ENCODE measurements around the gene QSER1.

Gene QSER1

DNA sequence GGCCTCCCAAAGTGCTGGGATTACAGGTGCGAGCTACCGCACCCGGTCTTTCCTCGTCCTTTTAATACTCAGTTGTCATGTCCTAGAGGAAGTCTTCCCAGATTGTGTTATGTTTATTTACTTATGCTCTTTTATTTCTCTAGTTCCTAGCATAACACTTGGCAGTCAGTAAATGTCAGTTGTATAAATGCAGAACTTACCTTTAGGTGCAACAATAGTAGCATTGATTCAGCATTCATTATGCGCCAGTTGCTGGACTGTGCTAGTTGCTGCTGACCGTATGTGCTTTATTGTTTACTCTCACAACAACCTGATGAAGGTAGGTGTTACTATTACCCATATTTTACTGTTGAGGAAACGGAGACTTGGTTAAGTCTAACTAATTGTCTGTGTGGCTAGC is 20.8 kb downstream of the QSER1 start:
- TF ChIP-seq, protein P1, sequence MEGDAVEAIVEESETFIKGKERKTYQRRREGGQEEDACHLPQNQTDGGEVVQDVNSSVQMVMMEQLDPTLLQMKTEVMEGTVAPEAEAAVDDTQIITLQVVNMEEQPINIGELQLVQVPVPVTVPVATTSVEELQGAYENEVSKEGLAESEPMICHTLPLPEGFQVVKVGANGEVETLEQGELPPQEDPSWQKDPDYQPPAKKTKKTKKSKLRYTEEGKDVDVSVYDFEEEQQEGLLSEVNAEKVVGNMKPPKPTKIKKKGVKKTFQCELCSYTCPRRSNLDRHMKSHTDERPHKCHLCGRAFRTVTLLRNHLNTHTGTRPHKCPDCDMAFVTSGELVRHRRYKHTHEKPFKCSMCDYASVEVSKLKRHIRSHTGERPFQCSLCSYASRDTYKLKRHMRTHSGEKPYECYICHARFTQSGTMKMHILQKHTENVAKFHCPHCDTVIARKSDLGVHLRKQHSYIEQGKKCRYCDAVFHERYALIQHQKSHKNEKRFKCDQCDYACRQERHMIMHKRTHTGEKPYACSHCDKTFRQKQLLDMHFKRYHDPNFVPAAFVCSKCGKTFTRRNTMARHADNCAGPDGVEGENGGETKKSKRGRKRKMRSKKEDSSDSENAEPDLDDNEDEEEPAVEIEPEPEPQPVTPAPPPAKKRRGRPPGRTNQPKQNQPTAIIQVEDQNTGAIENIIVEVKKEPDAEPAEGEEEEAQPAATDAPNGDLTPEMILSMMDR (IDR thresholded peaks at IDR 0.05; ENCODE audit: control insufficient read depth, extremely low read depth, insufficient read depth), result no peak
- no peak overlapping the region for H3K4me3 ChIP-seq (ENCODE audit: low read depth, low read length)
- peak; percentile 80 for DNase-seq (ENCODE audit: low read depth)

DNA sequence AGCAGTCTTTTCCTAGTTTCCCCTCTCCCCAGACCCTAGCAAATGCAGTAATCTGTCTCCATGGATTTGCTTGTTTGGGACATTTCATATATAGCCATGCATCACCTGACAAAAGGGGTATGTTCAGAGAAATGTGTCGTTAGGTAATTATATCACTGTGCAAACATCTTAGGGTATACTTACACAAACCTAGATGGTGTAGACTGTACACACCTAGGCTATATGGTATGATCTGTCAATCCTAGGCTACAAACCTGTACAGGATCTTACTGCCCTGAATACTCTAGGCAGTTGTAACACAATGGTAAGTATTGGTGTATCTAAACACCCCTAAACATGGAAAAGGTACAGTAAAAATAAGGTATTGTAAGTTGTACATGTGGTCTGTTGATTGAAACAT is 23.8 kb downstream of the QSER1 start:
- DNase-seq (ENCODE audit: low read depth), result no peak
- H3K4me3 ChIP-seq (ENCODE audit: low read depth, low read length), result no peak overlapping the region
- TF ChIP-seq, protein P1 (IDR thresholded peaks at IDR 0.05; ENCODE audit: control insufficient read depth, extremely low read depth, insufficient read depth), result no peak

DNA sequence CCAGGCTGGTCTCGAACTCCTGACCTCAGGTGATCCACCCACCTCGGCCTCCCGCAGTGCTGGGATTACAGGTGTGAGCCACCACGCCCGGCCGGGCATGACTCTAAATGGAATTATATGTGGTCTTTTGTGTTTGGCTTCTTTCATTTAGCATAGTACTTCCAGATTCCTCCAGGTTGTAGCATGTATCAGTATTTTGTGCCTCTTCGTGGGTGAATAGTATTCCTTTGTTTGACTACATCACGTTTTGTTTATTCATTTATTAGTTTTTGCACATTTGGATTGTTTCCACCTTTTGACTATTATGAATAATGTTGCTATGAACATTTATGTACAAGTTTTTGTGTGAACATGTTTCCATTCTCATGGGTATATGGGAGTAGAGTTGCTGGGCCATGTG is 24.4 kb downstream of the QSER1 start:
- no peak overlapping the region for H3K4me3 ChIP-seq (ENCODE audit: low read depth, low read length)
- TF ChIP-seq, protein P1 (IDR thresholded peaks at IDR 0.05; ENCODE audit: control insufficient read depth, extremely low read depth, insufficient read depth), result no peak

GRCh38 chr11:32918427-32918826 is 25.8 kb downstream of the QSER1 start:
- no peak for DNase-seq (ENCODE audit: low read depth)
- TF ChIP-seq, protein P1 (IDR thresholded peaks at IDR 0.05; ENCODE audit: control insufficient read depth, extremely low read depth, insufficient read depth), result no peak
- H3K4me3 ChIP-seq (ENCODE audit: low read depth, low read length), result no peak overlapping the region

More for the DNA sequence above, 24.4 kb downstream of the QSER1 start:
- no peak for DNase-seq (ENCODE audit: low read depth)

DNA sequence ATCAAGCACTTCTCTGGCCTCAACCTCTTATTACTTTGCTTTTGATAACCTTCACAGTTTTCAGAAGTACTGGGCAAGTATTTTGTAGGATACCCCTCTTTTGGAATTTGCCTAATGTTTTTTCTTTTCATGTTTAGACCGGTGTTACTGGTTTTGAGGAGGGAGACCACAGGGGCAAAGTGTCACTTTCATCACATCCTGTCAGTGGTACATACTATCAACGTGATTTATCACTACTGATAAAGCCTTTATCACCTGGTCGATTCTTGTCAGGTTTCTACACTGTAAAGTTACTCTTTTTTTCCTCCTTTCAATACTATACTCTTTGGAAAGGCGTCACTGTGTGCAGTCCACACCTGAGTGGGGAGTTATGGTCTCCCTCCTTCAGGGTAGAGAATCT is 26.7 kb downstream of the QSER1 start:
- no peak for DNase-seq (ENCODE audit: low read depth)
- TF ChIP-seq, protein P1 (IDR thresholded peaks at IDR 0.05; ENCODE audit: control insufficient read depth, extremely low read depth, insufficient read depth), result no peak

GRCh38 chr11:32920570-32920969 is 28.0 kb downstream of the QSER1 start:
- TF ChIP-seq, protein P1 (IDR thresholded peaks at IDR 0.05; ENCODE audit: control insufficient read depth, extremely low read depth, insufficient read depth), result no peak
- DNase-seq (ENCODE audit: low read depth), result no peak

More for the DNA sequence above, 26.7 kb downstream of the QSER1 start:
- H3K4me3 ChIP-seq (ENCODE audit: low read depth, low read length), result no peak overlapping the region

GRCh38 chr11:32921204-32921603 is 28.6 kb downstream of the QSER1 start:
- TF ChIP-seq, protein P1 (IDR thresholded peaks at IDR 0.05; ENCODE audit: control insufficient read depth, extremely low read depth, insufficient read depth), result no peak
- DNase-seq (ENCODE audit: low read depth), result no peak
- H3K4me3 ChIP-seq (ENCODE audit: low read depth, low read length), result no peak overlapping the region

More at GRCh38 chr11:32920570-32920969, 28.0 kb downstream of the QSER1 start:
- H3K4me3 ChIP-seq (ENCODE audit: low read depth, low read length), result no peak overlapping the region
